ENCODE data around the gene TTC34. TPM values are rescaled to one million over a fixed set of nuclear protein-coding genes. Genes with fewer than 3 reads are reported as not detected.

The TTC34 gene
- total and polyA plus RNA-seq, 3 donors from 2014 or later: 3.0 to 5.2 (median 4.1) TPM

- Histone ChIP-seq H3K27me3 (no peaks in the 10 kb centered on the region), H3K36me3 (ENCODE audit: low read depth, missing control alignments) (no peaks in the 10 kb centered on the region), H3K9me3 (no peaks in the 10 kb centered on the region), H3K27ac (no peak overlapping the region), H3K4me1 (peaks cover 8% of the 10 kb centered on the region), H3K4me3 (no peak overlapping the region)
- WGBS, 2 donors: 83 to 90% methylated on average over 7 to 14 of the region's 14 CpGs
- intact Hi-C loops (cut with DNase I; ENCODE audit: low total_unique reads): no loop called here
- TF ChIP-seq POLR2A (IDR thresholded peaks at IDR 0.05): no peak
- TF ChIP-seq CTCF (IDR thresholded peaks at IDR 0.05): no peak
- peak; percentile 8 for DNase-seq
Measured at GRCh38 chr1:2604844-2605508, 196.5 kb downstream of the TTC34 start.

GRCh38 chr1:2604156-2604843 is 197.2 kb downstream of the TTC34 start:
- no peak overlapping the region for H3K4me3 ChIP-seq
- peaks cover 8% of the 10 kb centered on the region for H3K4me1 ChIP-seq
- H3K36me3 ChIP-seq (ENCODE audit: low read depth, missing control alignments): no peaks in the 10 kb centered on the region
- intact Hi-C loops (cut with DNase I; ENCODE audit: low total_unique reads): no loop called here
- peak; percentile 6 for DNase-seq
- H3K27ac ChIP-seq: no peak overlapping the region
- TF ChIP-seq CTCF (IDR thresholded peaks at IDR 0.05) (no peak), POLR2A (IDR thresholded peaks at IDR 0.05) (no peak)
- no peaks in the 10 kb centered on the region for H3K27me3 ChIP-seq
- H3K9me3 ChIP-seq: no peaks in the 10 kb centered on the region
- WGBS, 2 donors: 91 to 97% methylated on average over 11 to 19 of the region's 19 CpGs

- 91 to 92% methylated on average over 8 to 24 of the region's 25 CpGs for WGBS, 2 donors
- H3K27me3 ChIP-seq: no peaks in the 10 kb centered on the region
Measured at GRCh38 chr1:2603521-2604155, 197.9 kb downstream of the TTC34 start.

GRCh38 chr1:2602866-2603520 is 198.5 kb downstream of the TTC34 start:
- WGBS, 2 donors: 84 to 90% methylated on average over 11 to 18 of the region's 18 CpGs
- intact Hi-C loops (cut with DNase I; ENCODE audit: low total_unique reads): no loop called here
- Histone ChIP-seq H3K27me3 (no peaks in the 10 kb centered on the region), H3K4me3 (no peak overlapping the region), H3K27ac (no peak overlapping the region), H3K9me3 (no peaks in the 10 kb centered on the region), H3K36me3 (ENCODE audit: low read depth, missing control alignments) (no peaks in the 10 kb centered on the region), H3K4me1 (peaks cover 7% of the 10 kb centered on the region)
- no peak for DNase-seq
- TF ChIP-seq CTCF (IDR thresholded peaks at IDR 0.05): no peak

More at GRCh38 chr1:2603521-2604155, 197.9 kb downstream of the TTC34 start:
- intact Hi-C loops (cut with DNase I; ENCODE audit: low total_unique reads): no loop called here
- no peaks in the 10 kb centered on the region for H3K9me3 ChIP-seq
- H3K4me3 ChIP-seq: no peak overlapping the region
- no peak overlapping the region for H3K27ac ChIP-seq
- DNase-seq: peak; percentile 7
- no peaks in the 10 kb centered on the region for H3K36me3 ChIP-seq (ENCODE audit: low read depth, missing control alignments)
- peaks cover 8% of the 10 kb centered on the region for H3K4me1 ChIP-seq
- TF ChIP-seq CTCF (IDR thresholded peaks at IDR 0.05) (no peak), POLR2A (IDR thresholded peaks at IDR 0.05) (no peak)
